NCI-H345 treated with DMSO at 0.1 percent for 48 hours (cell line): ENCODE results near the gene CACNA1C.

Source experiments
- DNase-seq: peaks from one replicate; lab custom pipeline; 2025; ENCODE audit not compliant: unreplicated experiment; lab: John Stamatoyannopoulos, UW

Gene CACNA1C

DNA sequence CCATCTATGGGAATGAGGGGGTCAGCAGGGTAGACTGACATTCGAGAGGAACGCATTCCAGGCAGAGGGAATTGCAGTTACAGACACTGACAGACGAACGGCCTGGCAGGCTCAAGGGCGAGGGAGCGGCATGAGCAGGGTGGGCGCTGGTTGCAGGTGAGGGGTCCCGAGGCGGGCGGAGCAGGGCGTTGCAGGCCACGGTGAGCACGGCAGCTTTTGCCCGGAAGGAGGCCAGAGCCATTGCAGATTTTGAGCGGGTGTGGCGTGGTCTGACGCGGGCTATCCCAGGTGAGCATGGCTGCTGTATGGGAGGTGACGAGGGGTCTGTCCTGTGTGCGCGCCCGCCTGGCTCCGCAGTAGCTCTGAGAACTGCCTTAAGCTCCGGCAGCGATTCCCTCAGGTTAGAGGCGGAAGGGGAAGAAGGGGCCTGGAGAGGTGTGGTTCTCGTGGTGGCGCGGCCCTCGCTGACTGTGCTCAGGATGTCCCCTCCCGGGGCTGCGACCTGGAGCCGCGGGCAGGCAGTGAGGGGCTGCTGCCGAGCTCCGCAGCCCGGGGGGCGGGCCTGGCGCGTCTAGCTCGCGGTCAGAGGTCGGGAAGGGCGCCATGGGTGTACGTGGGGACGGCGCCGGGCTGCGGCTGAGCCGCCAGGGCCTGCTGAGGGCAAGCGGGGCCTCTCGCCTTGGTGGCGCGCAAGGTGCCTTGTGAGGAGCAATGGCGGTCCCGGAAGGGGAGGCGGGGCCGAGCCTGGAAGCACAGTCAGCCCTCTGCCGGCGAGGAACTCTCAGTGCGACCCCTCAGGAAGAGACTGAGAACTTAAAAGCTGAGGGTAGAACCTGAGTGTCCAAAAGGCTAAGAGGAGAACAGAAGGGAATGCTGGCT lies 177.1 kb downstream of the CACNA1C start:
- DNase-seq, result no peak

- no peak for DNase-seq
Observed at GRCh38 chr12:2231011-2231595, 178.3 kb downstream of the CACNA1C start.

- no peak for DNase-seq
Observed at GRCh38 chr12:2231956-2232355, 179.2 kb downstream of the CACNA1C start.

- no peak for DNase-seq
Observed at GRCh38 chr12:2233034-2233433, 180.2 kb downstream of the CACNA1C start.

DNA sequence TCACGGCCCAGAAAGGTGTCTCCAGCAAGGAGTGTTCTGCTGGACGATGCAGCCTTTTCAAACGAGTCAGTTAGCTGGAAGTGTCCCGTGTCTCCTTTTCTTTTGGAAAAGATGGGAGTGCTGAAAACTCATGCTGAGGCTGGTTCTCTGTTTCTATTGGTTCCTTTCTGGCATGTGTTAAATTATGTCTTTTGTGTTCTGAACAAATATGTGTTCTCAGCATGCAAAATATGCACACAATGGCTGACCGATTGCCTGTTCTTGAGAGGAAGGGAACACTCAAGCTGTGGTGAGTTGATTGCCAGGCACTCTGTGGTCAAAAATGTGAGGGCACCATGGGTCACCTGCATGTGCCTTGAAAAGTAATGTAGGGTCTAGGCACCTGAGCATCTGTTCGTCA lies 181.3 kb downstream of the CACNA1C start:
- DNase-seq, result no peak

DNA sequence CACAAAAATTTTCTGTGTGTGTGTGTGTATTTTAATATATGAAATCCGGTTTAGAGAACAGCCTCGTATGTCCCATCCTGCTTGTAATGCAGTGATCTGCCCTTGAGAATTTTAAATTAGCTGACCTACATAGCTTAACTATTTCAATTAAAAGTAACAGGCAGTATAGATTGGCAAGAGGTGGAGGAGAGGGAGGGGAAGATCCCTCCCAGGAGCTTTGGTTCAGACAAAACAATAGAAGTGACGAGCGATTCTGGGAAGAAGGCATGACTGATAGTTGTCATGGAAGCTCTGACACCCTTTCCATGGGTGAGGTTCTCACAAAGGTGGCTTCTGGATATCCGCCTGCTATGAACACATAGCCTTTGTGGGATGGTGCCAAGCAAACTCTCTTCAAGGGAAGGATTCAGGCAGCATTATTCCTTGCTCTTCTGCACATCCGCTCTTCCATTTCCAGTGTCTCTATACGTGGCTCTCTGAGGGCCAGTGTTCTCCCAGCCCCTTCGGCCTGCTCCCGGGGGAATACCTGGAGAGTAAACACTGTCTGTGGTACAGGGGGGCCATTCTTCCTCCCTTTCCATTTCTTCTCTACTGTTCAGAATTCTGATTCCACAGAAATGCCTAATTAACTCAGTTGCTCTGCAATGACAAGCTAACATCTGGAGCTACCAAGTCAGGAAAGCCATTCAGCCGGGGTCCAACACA lies 182.0 kb downstream of the CACNA1C start:
- DNase-seq, result no peak

- DNase-seq, result no peak
Observed at GRCh38 chr12:2236506-2237294, 183.9 kb downstream of the CACNA1C start.

- no peak for DNase-seq
Observed at GRCh38 chr12:2238111-2238510, 185.3 kb downstream of the CACNA1C start.

GRCh38 chr12:2239381-2239871 lies 186.6 kb downstream of the CACNA1C start:
- no peak for DNase-seq

DNA sequence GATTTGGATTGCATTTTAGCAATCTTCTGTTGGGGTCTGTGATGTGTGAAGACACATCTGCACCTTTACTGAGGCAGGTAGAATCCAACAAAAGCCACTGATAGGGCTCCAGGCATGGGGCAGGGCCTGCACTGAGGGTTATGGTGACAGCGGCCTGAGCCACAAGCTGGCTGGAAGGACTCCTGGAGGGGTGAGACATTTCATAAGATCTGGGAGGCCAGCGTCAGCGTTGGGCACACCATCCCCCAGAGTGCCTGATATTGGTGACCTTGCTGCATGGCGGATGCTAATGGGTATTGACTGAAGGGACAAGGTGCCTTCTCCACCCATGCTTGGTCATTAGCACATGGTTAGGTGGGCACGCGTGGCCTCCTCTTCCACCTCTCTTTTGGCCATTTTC lies 187.6 kb downstream of the CACNA1C start:
- DNase-seq, result no peak

DNA sequence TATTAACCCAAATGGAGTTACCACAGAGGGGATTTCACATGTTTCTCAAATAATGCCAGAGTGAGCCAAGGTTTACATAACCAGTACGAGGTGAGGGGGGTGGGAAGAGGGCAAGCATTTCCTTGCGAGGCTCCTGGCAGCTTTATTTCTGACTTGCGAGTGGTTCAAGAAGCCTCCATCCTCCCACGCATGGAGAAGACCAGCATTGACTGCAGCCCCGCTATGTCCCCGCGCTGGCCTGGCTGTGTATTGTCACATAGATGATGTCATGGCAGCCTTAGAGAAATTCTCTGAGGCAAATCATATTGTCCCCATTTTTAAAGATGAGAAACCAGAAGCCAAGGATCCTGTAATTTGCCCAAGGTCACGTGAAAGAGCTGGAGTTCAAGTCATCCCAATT lies 188.2 kb downstream of the CACNA1C start:
- DNase-seq, result no peak

DNA sequence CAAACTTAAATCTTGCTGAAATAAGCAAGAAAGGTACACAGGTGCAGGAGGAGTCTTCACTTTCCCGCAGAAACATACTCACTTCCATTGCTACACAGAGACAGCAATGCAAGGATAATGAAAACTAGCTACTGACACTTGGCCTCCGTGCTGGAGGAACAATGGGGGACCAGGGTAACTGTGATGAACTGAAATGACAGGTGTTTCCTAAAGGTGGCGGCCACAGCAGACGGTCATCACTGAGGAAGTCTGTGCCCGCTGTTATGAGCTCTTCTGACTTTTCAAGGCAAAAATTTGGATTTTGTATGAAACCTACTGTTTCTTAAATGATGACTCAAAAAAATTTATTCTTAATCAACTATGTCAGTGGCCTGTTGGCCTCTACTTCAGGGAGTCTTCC lies 189.4 kb downstream of the CACNA1C start:
- DNase-seq, result no peak

GRCh38 chr12:2242816-2243215 lies 190.0 kb downstream of the CACNA1C start:
- no peak for DNase-seq

DNA sequence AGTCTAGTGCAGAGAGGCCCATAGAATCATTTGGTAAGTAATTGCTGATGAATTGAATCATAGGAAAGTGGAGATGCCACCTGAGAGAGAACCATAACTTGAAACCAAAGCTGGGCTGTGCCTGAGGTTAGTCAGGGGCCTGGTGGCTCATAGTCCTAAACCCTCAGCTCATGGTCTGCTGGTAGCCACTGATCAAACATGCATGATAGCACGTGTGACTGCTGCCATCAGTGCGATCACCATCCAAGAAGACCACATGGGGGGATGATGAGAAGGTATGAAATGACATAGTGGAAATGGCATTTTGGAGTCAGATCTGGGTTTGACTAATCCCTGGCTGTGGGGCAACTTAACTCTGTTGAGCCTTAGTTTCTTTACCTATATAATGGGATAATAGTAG lies 190.5 kb downstream of the CACNA1C start:
- DNase-seq, result no peak

DNA sequence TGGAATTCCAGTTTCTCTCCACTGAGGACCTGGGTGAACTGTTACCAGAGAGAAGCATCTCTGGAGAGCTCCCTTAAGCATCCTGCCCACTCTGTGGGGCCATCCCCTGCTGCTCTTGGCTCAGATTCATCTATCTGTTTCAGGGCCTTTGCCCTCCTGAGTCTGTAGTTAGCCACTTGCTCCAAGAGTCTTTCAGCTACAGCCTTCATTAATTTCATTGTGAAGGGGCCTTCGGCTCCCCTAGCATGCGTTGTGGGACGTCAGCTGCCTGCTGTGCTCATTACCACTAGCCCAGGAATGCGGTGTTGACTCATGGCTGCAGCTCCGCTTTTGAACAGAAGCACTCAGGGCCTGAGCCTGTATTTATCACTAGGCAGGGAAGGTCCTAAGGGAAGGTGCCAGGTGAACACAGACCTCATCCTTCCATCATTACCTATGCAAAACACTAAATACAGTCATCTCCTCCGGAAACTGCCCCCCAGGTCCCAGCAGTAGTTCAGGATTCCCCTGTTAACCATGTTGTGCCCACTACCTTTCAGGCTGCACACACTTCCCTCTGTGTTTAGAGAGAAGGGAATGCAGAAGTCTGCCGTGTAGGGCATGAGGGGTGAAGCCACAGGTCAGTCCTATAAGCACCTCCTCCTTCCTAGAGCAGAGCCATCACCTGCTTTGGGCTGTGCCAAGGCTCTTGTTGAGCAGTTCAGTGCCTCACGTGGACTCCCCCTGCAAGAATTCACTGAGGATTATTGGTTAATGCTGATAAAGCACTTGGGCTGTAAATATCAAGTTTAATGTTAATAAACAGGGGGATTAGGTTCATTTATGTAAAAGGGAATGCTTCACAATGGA lies 191.4 kb downstream of the CACNA1C start:
- DNase-seq, result peak; percentile 45

DNA sequence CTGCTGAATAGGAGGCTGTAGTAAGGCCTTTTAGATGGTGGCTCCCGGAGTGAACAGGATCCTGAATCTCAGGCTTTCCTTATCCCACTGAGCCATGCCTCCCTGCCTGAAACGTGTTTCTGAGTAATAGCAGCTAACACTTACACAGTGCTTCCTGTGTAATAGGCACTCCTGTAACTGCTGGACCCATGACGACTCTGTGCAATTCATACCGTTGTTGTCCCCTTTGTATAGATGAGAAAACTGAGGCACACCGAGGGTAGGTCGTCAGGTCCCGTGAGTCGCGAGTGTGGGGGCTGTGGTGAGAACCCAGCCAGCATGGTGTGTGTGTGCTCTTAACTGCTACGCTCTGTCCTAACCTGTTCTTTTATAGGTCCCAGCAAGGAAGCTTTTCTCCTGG lies 193.6 kb downstream of the CACNA1C start:
- no peak for DNase-seq

DNA sequence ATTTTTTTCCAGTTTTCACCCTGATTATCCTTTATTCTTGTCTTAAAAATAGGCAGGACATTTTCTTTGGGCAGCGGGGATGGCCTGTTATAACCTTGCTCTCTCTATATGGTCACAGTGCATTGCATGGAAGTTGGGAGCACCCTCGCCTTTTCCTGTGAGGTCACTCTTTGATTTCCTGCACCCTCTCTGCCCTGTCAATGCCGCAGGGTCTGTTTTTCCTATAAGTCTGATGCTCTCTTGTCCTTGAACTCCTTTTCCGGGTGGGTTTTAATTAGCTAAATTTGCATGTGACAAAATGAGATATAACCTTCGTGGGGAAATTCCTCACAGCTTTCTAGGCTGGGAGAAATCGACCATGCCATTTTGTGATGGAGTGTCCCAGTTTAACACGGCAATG lies 194.3 kb downstream of the CACNA1C start:
- DNase-seq, result no peak

- no peak for DNase-seq
Observed at GRCh38 chr12:2247596-2247995, 194.8 kb downstream of the CACNA1C start.

DNA sequence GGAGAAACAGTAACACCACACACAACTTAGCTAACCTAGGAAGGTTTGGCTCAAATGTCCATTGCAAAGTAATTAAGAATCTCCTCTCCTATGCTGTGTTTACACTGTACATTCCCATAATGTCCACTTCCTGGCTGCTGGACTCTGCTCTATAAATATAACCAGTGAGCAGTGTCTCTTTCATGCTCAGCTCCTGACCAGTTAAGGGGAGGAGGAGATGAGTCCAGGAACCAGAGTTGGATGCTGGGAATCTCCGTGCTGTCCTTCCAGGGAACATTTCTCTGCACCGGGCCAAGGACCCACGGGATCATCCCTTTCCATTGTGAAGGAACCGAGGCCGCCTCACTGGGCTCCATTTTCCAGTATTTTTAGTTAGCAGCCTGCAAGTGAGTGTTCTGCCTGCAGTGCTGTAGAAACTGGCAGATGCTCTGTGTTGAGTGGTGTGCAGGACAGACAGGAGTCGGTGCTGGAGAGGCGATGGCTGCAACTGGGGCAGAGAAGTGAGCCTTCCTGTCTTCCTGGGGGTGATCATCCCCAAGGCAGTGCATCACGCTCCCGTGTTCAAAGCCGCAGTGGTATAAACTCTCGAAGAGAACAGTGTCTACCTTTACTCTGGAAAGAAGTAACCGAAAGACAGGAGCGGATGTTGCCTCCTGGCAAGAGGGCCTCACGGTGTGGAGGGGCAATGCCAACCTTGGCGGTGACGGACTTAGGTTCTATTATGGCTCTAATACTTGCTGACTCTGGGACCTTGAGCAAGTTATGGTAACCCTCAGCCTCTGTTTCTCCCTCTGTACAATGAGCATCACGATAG lies 195.5 kb downstream of the CACNA1C start:
- DNase-seq, result peak; percentile 65
